Testis (tissue), 2 donors: Measurements from ENCODE around the gene SERPINE2.

ENCODE experiments used
- CTCF ChIP-seq, 3 experiments: fragments of 450-650 bp in 2 of 3; fragments of 200-600 bp in 1 of 3; sonication (generic) in 1 of 3; IDR thresholded peaks; one replicate each; pipeline ENCODE4 v1.5.1; 2016 to 2019; ENCODE audit warnings: antibody characterized with exemption in 3 of 3, mild to moderate bottlenecking in 2 of 3, moderate library complexity in 1 of 3
- POLR2A ChIP-seq: fragments of 450-650 bp; IDR thresholded peaks from one replicate; pipeline ENCODE4 v1.6.1; 2017; ENCODE audit warnings: antibody characterized with exemption, mild to moderate bottlenecking, moderate library complexity

GRCh38 chr2:224039080-224039769, at the start of gene SERPINE2:
- peak in 1 of 3 experiments; percentile 34 for TF ChIP-seq CTCF (IDR thresholded peaks at IDR 0.05)
- TF ChIP-seq POLR2A, result no peak
